ENCODE data around the gene BLVRB. TPM values are rescaled to one million over a fixed set of nuclear protein-coding genes. Genes with fewer than 3 reads are reported as not detected.
A peak's percentile ranks its signal among the peaks of the same experiment; 100 is the strongest.

The BLVRB gene
- total and polyA plus RNA-seq, 2 of the 8 experiments (the other 6 are each of a cell fraction or from before 2014, with no cell fraction given): 28.7 to 182 TPM

DNA sequence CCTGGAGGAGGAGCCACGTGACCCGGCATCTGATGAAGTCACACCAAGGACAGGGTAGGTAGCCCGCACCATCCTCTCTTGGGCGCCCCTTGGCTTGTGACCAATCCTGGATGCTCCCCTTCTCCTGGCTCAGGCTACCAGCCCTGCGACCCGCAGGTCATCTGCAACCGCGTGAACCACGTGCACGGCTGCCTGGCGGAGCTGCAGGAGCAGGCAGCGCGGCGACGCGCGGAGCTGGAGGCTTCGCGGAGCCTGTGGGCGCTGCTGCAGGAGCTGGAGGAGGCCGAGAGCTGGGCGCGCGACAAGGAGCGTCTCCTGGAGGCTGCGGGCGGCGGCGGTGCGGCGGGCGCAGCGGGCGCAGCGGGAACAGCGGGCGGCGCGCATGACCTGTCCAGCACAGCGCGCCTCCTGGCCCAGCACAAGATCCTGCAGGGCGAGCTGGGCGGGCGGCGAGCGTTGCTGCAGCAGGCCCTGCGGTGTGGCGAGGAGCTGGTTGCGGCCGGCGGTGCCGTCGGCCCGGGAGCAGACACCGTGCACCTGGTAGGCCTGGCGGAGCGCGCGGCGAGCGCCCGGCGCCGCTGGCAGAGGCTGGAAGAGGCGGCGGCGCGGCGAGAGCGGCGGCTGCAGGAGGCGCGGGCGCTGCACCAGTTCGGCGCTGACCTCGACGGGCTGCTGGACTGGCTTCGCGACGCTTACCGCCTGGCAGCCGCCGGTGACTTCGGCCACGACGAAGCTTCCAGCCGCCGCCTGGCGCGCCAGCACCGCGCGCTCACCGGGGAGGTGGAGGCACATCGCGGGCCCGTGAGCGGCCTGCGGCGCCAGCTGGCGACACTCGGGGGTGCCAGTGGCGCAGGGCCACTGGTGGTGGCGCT lies 47.2 kb upstream of the BLVRB start:
- no peak overlapping the region for H3K23ac ChIP-seq (ENCODE audit: insufficient read length)
- H3K27ac ChIP-seq (ENCODE audit: low read depth, low read length): no peak overlapping the region
- peak in 1 of 2 experiments; percentile 77 for DNase-seq (ENCODE audit: low read depth in 1 of 2, low spot score in 2 of 2)
- no peak overlapping the region; the same call in none of the 2 replicates for H3K18ac ChIP-seq (ENCODE audit: extremely low read depth, low read length)
- FAIRE-seq: no peak
- no peak overlapping the region for H3K4ac ChIP-seq (replicated peaks; ENCODE audit: insufficient read length, low read depth, low read length)
- no peaks in the 10 kb centered on the region for H3K79me2 ChIP-seq (ENCODE audit: control insufficient read depth in 1 of 2, insufficient read depth in 2 of 2, low read length in 2 of 2)
- peaks cover 0 to 4% (median 2%) of the 10 kb centered on the region in 4 experiments; a peak in 2 of 7 replicates for H3K4me1 ChIP-seq (replicated peaks in 1 of 4; ENCODE audit: control insufficient read depth in 3 of 4, insufficient read depth in 4 of 4, low read length in 3 of 4)
- ChIA-PET CTCF (ENCODE audit: partially characterized antibody) (interaction anchor here (0.5 to 2.4 kb wide), 12 partner anchors 8 to 122 kb away, joined by 3 to 11 read pairs (median 5); partner anchors contain the start of gene BLVRB), POLR2A (ENCODE audit: partially characterized antibody) (interaction anchor here (0.9 to 1.3 kb wide), 4 partner anchors 11 to 132 kb away, joined by 3 to 4 read pairs (median 4); no protein-coding TSS in a partner anchor)
- H3K23me2 ChIP-seq (ENCODE audit: low read depth, low read length): peaks cover 8% of the 10 kb centered on the region
- H4K5ac ChIP-seq (ENCODE audit: insufficient read length, low read depth, low read length): no peak overlapping the region
- H2BK20ac ChIP-seq (ENCODE audit: low read length): no peak overlapping the region
- no peak overlapping the region for H3K9ac ChIP-seq (replicated peaks in 1 of 4; ENCODE audit: extremely low read depth in 1 of 4, low read depth in 3 of 4, low read length in 3 of 4)
- no peaks in the 10 kb centered on the region for H3K79me1 ChIP-seq (ENCODE audit: low read depth, low read length)
- H3K56ac ChIP-seq (replicated peaks; ENCODE audit: insufficient read length, low read depth, low read length): no peak overlapping the region
- peak overlapping the region; percentile 3 to 54 (median 20); a peak in 3 of 8 replicates for H3K4me3 ChIP-seq (ENCODE audit: extremely low read depth in 1 of 4, insufficient read depth in 2 of 4, low read depth in 3 of 4, low read length in 4 of 4)
- H4K8ac ChIP-seq (ENCODE audit: extremely low read depth, insufficient read depth, low read length): no peak overlapping the region
- no peak overlapping the region for H2BK120ac ChIP-seq (replicated peaks; ENCODE audit: low read depth, low read length)
- H2BK15ac ChIP-seq (ENCODE audit: low read length): no peak overlapping the region
- H3K27me3 ChIP-seq (replicated peaks in 1 of 4; ENCODE audit: control insufficient read depth in 3 of 4, extremely low read depth in 1 of 4, insufficient read depth in 3 of 4, low read length in 3 of 4): peaks cover 30 to 52% (median 44%) of the 10 kb centered on the region in 4 experiments
- H2BK5ac ChIP-seq (ENCODE audit: low read depth, low read length): no peak overlapping the region
- H3K4me2 ChIP-seq (ENCODE audit: insufficient read depth in 1 of 2, low read depth in 2 of 2, low read length in 2 of 2): peak overlapping the region; percentile 50 to 77
- peaks cover 0 to 5% of the 10 kb centered on the region in 2 experiments for H4K20me1 ChIP-seq (replicated peaks in 1 of 2; ENCODE audit: control insufficient read depth in 1 of 2, insufficient read depth in 2 of 2, low read length in 2 of 2)
- H2BK12ac ChIP-seq (ENCODE audit: low read depth, low read length): no peak overlapping the region
- H2AK5ac ChIP-seq (ENCODE audit: low read depth, low read length): no peak overlapping the region
- H2AFZ ChIP-seq (ENCODE audit: low read length): peak overlapping the region; percentile 82; the same call in 1 of the 2 replicates
- peaks cover 0 to 5% of the 10 kb centered on the region in 2 experiments; a peak in 2 of 4 replicates for H3K9me3 ChIP-seq (ENCODE audit: insufficient read depth in 2 of 2, low read depth in 1 of 2, low read length in 1 of 2)
- 14% methylated on average over 97 of the region's 105 CpGs; no CpG with 5 or more reads in 1 of the 2 experiments for whole genome bisulfite sequencing, 2 experiments (ENCODE audit: extremely low coverage in 1 of 2, insufficient coverage in 1 of 2, insufficient read length in 1 of 2, insufficient replicate concordance in 2 of 2, low coverage in 1 of 2, low lambda C conversion rate in 2 of 2, missing lambda C conversion rate in 1 of 2)
- H3K36me3 ChIP-seq (ENCODE audit: control insufficient read depth in 2 of 4, insufficient read depth in 4 of 4, low read length in 3 of 4): peaks cover 0 to 4% (median 0%) of the 10 kb centered on the region in 4 experiments; a peak in 1 of 8 replicates
- no peak overlapping the region for H3K14ac ChIP-seq (ENCODE audit: insufficient read length)
- no peak overlapping the region for H4K91ac ChIP-seq (replicated peaks; ENCODE audit: insufficient read length, low read length)
- TF ChIP-seq SUZ12 (IDR thresholded peaks at IDR 0.05; ENCODE audit: low read length) (peak; percentile 76; the same call in 1 of the 2 replicates), SP1 (IDR thresholded peaks at IDR 0.05; ENCODE audit: low read depth, low read length) (no peak), MAFK (IDR thresholded peaks at IDR 0.05; ENCODE audit: low read depth, low read length) (no peak), RFX5 (IDR thresholded peaks at IDR 0.05; ENCODE audit: borderline replicate concordance, low read depth, low read length) (no peak), EGR1 (IDR thresholded peaks at IDR 0.05; ENCODE audit: borderline replicate concordance, low read depth, low read length) (no peak), RNF2 (IDR thresholded peaks at IDR 0.05; ENCODE audit: borderline replicate concordance, low read depth, low read length, missing control alignments, poor library complexity, severe bottlenecking) (peak; percentile 81), TAF7 (optimal IDR thresholded peaks at IDR 0.05; ENCODE audit: borderline replicate concordance, low read depth, low read length) (no peak), SAP30 (IDR thresholded peaks at IDR 0.05; ENCODE audit: insufficient read depth, insufficient replicate concordance, low read length) (no peak)
- TF ChIP-seq, protein P1, sequence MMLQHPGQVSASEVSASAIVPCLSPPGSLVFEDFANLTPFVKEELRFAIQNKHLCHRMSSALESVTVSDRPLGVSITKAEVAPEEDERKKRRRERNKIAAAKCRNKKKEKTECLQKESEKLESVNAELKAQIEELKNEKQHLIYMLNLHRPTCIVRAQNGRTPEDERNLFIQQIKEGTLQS (IDR thresholded peaks at IDR 0.05; ENCODE audit: insufficient read depth, low read depth, low read length): 0 out of 2 replicates have a peak, but pooled peaks have one; percentile 20

Data from H1 (cell line).